ENCODE measurements around the gene GATA2. TPM values are rescaled to one million over a fixed set of nuclear protein-coding genes. Genes with fewer than 3 reads are reported as not detected.

The GATA2 gene
- total RNA-seq, 1 donor from 2014 or later = under 0.01 TPM

DNA sequence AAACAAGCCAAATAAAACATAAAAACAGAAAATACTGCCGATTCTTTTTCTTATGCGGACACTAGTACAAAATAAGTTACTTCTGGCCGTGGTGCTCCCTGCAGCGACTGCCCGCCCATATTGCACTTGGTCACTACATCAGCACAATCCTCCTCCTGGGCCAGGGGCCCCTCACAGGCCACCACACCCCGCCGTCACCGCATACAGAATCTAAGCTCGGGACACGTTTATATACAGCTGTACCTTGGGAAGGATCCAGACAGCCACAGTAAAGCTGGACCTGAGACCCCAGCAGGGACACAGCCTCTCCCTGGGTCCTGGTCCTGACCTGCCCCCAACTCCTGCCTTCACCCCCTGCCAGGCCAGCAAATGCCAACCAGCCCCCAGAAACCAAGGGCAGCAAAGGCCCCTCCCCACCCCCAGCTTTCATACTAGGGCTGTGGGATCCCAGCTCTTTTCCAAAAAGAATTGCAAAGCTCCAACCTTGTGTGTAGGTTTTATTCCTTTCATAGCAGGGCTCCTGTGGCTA lies 13.4 kb downstream of the GATA2 start:
- H3K4me3 ChIP-seq (ENCODE audit: low read depth, low read length) = no peak overlapping the region
- DNase-seq (ENCODE audit: low read depth) (no peak), FAIRE-seq (no peak)
- no peaks in the 10 kb centered on the region for H3K36me3 ChIP-seq (ENCODE audit: control insufficient read depth, insufficient read depth, low read length)
- TF ChIP-seq, protein P1, sequence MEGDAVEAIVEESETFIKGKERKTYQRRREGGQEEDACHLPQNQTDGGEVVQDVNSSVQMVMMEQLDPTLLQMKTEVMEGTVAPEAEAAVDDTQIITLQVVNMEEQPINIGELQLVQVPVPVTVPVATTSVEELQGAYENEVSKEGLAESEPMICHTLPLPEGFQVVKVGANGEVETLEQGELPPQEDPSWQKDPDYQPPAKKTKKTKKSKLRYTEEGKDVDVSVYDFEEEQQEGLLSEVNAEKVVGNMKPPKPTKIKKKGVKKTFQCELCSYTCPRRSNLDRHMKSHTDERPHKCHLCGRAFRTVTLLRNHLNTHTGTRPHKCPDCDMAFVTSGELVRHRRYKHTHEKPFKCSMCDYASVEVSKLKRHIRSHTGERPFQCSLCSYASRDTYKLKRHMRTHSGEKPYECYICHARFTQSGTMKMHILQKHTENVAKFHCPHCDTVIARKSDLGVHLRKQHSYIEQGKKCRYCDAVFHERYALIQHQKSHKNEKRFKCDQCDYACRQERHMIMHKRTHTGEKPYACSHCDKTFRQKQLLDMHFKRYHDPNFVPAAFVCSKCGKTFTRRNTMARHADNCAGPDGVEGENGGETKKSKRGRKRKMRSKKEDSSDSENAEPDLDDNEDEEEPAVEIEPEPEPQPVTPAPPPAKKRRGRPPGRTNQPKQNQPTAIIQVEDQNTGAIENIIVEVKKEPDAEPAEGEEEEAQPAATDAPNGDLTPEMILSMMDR (IDR thresholded peaks at IDR 0.05; ENCODE audit: insufficient read depth, low read length, severe bottlenecking) = no peak
- peaks cover 38% of the 10 kb centered on the region for H3K27me3 ChIP-seq (ENCODE audit: control insufficient read depth, insufficient read depth, low read length)

DNA sequence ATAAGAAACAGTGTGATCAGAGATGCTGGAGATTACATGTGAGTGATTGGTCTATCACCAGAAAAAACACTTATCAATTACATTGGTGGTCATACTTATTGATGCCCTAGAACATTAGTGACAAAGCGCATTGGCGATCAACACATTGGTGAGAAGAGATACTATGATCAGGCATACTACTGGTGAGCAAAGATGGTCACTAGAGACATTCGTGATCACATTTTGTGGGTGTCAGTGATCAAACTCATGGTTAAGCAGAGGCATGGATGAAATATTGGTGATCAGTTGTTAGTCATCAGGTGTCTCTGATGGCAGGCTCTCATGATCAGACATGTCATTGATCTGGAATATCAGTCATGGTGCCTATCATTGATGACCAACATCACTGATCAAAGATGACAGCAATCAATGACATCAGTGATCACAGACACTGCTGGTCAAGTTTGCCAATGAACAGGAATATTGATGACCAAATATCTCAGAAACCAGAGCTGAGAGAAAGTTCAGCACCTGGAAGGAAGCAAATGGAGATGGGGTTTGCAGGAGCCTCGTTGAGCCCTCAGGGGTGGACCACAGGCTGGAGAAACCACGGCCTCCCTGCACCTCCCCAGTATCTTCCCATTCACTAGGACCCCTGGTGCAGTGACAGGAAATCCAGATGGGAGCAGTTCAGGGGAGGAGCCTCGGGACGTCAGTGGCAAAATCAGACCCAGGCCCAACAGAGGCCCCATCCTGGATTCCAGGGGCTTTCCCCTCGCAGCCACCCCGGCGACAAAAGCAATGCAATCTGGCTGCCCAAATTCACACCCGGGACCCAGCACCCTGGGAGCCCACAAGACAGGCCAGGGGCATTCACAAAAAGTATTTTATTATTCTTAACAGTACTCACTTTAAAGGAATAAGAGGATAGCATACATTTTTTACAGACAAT lies 14.2 kb downstream of the GATA2 start:
- TF ChIP-seq, protein P1 (IDR thresholded peaks at IDR 0.05; ENCODE audit: insufficient read depth, low read length, severe bottlenecking) = no peak
- Histone ChIP-seq H3K27me3 (ENCODE audit: control insufficient read depth, insufficient read depth, low read length) (peaks cover 35% of the 10 kb centered on the region), H3K36me3 (ENCODE audit: control insufficient read depth, insufficient read depth, low read length) (no peaks in the 10 kb centered on the region), H3K4me3 (ENCODE audit: low read depth, low read length) (no peak overlapping the region)
- DNase-seq (ENCODE audit: low read depth) = no peak
- no peak for FAIRE-seq

DNA sequence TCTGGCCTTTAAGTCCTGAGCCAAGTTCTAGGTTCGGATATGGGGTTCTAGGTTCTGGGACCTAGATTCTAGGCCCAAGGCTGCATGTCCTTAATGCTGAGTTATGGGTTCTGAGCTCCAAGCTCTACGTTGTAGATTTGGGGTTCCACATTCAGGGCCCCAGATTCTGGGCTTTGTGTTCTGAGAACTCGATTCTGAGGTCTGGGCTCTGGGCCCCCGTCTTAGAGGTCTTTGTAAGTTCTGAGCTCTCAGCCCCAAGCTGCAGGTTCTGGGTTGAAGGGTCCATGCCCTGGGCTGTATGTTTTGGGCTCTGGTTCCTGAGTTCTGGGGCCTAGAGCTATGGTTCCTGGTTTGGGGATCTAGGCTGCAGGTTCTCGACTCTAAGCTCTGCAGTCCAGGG lies 16.3 kb downstream of the GATA2 start:
- FAIRE-seq (no peak), DNase-seq (ENCODE audit: low read depth) (no peak)
- H3K27me3 ChIP-seq (ENCODE audit: control insufficient read depth, insufficient read depth, low read length) = peaks cover 28% of the 10 kb centered on the region
- no peak overlapping the region for H3K4me3 ChIP-seq (ENCODE audit: low read depth, low read length)
- H3K36me3 ChIP-seq (ENCODE audit: control insufficient read depth, insufficient read depth, low read length) = no peaks in the 10 kb centered on the region
- TF ChIP-seq, protein P1 (IDR thresholded peaks at IDR 0.05; ENCODE audit: insufficient read depth, low read length, severe bottlenecking) = no peak

DNA sequence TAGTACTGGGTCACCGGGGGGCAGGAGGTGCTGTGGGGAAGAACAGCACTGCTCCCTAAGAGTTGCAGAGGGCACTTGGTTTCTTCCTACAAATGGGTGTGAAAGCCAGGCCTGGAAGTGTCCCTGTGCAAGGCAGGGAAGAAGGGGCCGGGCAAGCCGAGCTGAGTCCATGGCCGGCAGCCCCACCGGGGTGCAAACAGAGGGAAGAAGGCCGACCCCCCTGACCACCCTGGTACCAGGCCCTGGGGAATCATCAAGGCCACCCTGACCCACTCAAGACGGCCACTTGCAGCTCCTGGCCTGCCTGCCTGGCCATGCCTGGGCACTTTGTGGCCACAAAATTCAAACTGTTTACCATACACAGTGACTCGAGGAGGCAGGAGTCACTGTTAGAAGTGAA lies 17.6 kb downstream of the GATA2 start:
- H3K27me3 ChIP-seq (ENCODE audit: control insufficient read depth, insufficient read depth, low read length) = peaks cover 19% of the 10 kb centered on the region

DNA sequence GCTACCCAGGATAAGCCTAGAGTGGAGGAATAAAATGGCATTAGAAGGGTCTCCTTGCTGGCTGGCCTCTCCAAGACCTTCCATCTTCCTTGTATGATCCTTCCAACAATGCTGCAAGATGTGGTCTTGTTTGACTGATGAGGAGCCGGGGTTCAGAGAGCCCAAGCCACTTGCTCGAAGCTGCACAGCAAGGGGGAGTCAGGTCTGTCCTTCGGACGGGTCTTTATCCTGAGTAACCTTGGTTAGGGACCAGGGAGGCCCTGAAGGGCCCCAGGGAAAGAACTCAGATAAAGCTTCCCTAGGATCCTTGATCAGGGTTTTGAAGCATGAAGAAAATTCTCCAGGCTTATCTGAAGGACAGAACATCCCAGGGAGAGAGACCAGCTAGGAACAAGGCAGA lies 19.3 kb downstream of the GATA2 start:
- FAIRE-seq = no peak
- no peak for DNase-seq (ENCODE audit: low read depth)
- TF ChIP-seq, protein P1 (IDR thresholded peaks at IDR 0.05; ENCODE audit: insufficient read depth, low read length, severe bottlenecking) = no peak
- Histone ChIP-seq H3K36me3 (ENCODE audit: control insufficient read depth, insufficient read depth, low read length) (no peaks in the 10 kb centered on the region), H3K4me3 (ENCODE audit: low read depth, low read length) (no peak overlapping the region), H3K27me3 (ENCODE audit: control insufficient read depth, insufficient read depth, low read length) (peaks cover 18% of the 10 kb centered on the region)

More for the DNA sequence above, 17.6 kb downstream of the GATA2 start:
- TF ChIP-seq, protein P1 (IDR thresholded peaks at IDR 0.05; ENCODE audit: insufficient read depth, low read length, severe bottlenecking) = no peak
- FAIRE-seq (no peak), DNase-seq (ENCODE audit: low read depth) (no peak)
- H3K4me3 ChIP-seq (ENCODE audit: low read depth, low read length) = no peak overlapping the region
- no peaks in the 10 kb centered on the region for H3K36me3 ChIP-seq (ENCODE audit: control insufficient read depth, insufficient read depth, low read length)

Measured in bronchial epithelial cell (primary cell).